Measurements from ENCODE around the gene MAP7D2. TPM values are rescaled to one million over a fixed set of nuclear protein-coding genes. Genes with fewer than 3 reads are reported as not detected.

Gene MAP7D2
- total RNA-seq, 1 donor from 2014 or later: 0.98 TPM

GRCh38 chrX:20141281-20142220 lies 24.8 kb upstream of the MAP7D2 start, which contains the start of gene EIF1AX:
TSS of gene EIF1AX (minus strand) at chrX:20141838. CDS start at chrX:20141640, 198 bp downstream.
- TF ChIP-seq CTCF (IDR thresholded peaks at IDR 0.05) (no peak), POLR2AphosphoS5 (IDR thresholded peaks at IDR 0.05; ENCODE audit: insufficient read depth in 1 of 2, low read depth in 1 of 2) (peak; percentile 93 to 99), POLR2A (IDR thresholded peaks at IDR 0.05) (peak in 1 of 2 donors; percentile 90)
- H3K9me3 ChIP-seq: no peaks in the 10 kb centered on the region
- H3K4me3 ChIP-seq: peak within 1 kb of the TSS; percentile 59 to 95
- H3K4me1 ChIP-seq: peaks cover 35% of the 10 kb centered on the region
- peak; percentile 99 to 100 for DNase-seq (ENCODE audit: extremely low spot score in 2 of 2)
- no peaks in the 10 kb centered on the region for H3K27me3 ChIP-seq
- intact Hi-C loops (cut with DNase I): loop anchor here (5.0 kb wide), 1 partner anchor 126 kb away; the partner anchor contains the start of gene RPS6KA3
- H3K27ac ChIP-seq: peak within 1 kb of the TSS; percentile 92
- peaks cover 0 to 13% of the 10 kb centered on the region in 2 donors for H3K36me3 ChIP-seq

GRCh38 chrX:20140420-20140819 lies 23.7 kb upstream of the MAP7D2 start:
- Histone ChIP-seq H3K27ac (peak overlapping the region; percentile 92), H3K36me3 (peaks cover 0 to 13% of the 10 kb centered on the region in 2 donors), H3K9me3 (no peaks in the 10 kb centered on the region), H3K4me1 (peaks cover 41% of the 10 kb centered on the region), H3K27me3 (no peaks in the 10 kb centered on the region), H3K4me3 (peak overlapping the region; percentile 59 to 95)
- intact Hi-C loops (cut with DNase I): loop anchor here (5.0 kb wide), 1 partner anchor 127 kb away; the partner anchor contains the start of gene RPS6KA3
- TF ChIP-seq POLR2AphosphoS5 (IDR thresholded peaks at IDR 0.05; ENCODE audit: insufficient read depth in 1 of 2, low read depth in 1 of 2) (no peak), POLR2A (IDR thresholded peaks at IDR 0.05) (no peak), CTCF (IDR thresholded peaks at IDR 0.05) (no peak)
- DNase-seq (ENCODE audit: extremely low spot score in 2 of 2): no peak

- DNase-seq (ENCODE audit: extremely low spot score in 2 of 2): no peak
- Histone ChIP-seq H3K4me1 (peaks cover 41% of the 10 kb centered on the region), H3K4me3 (peak overlapping the region; percentile 59 to 95), H3K27me3 (no peaks in the 10 kb centered on the region), H3K27ac (peak overlapping the region; percentile 92), H3K36me3 (peaks cover 0 to 13% of the 10 kb centered on the region in 2 donors), H3K9me3 (no peaks in the 10 kb centered on the region)
- intact Hi-C loops (cut with DNase I): loop anchor here (5.0 kb wide), 1 partner anchor 127 kb away; the partner anchor contains the start of gene RPS6KA3
- TF ChIP-seq POLR2AphosphoS5 (IDR thresholded peaks at IDR 0.05; ENCODE audit: insufficient read depth in 1 of 2, low read depth in 1 of 2): peak in 1 of 2 donors; percentile 69
- no peak for TF ChIP-seq POLR2A (IDR thresholded peaks at IDR 0.05)
- TF ChIP-seq CTCF (IDR thresholded peaks at IDR 0.05): no peak
Observed at GRCh38 chrX:20139966-20140365, 23.3 kb upstream of the MAP7D2 start.

- Histone ChIP-seq H3K4me3 (no peak overlapping the region), H3K36me3 (peaks cover 0 to 45% of the 10 kb centered on the region in 2 donors), H3K27ac (no peak overlapping the region), H3K27me3 (no peaks in the 10 kb centered on the region), H3K9me3 (no peaks in the 10 kb centered on the region), H3K4me1 (peaks cover 34% of the 10 kb centered on the region)
- intact Hi-C loops (cut with DNase I): no loop called here
- DNase-seq (ENCODE audit: extremely low spot score in 2 of 2): no peak
- TF ChIP-seq POLR2AphosphoS5 (IDR thresholded peaks at IDR 0.05; ENCODE audit: insufficient read depth in 1 of 2, low read depth in 1 of 2): no peak
- TF ChIP-seq POLR2A (IDR thresholded peaks at IDR 0.05): no peak
- TF ChIP-seq CTCF (IDR thresholded peaks at IDR 0.05): no peak
Observed at GRCh38 chrX:20135944-20136343, 19.2 kb upstream of the MAP7D2 start.
